ENCODE results near the gene TGFB1. TPM values are rescaled to one million over a fixed set of nuclear protein-coding genes. Genes with fewer than 3 reads are reported as not detected.

Gene TGFB1
- total and polyA plus RNA-seq, 2 of the 13 experiments (the other 11 are each of a cell fraction or from before 2014, with no cell fraction given): 4.1 to 5.4 TPM

- TF ChIP-seq ARID4A (CRISPR knock-in tag; IDR thresholded peaks at IDR 0.05; ENCODE audit: borderline replicate concordance) (no peak; the same call in none of the 2 replicates), PHF20 (CRISPR knock-in tag; IDR thresholded peaks at IDR 0.05) (no peak), GMEB2 (CRISPR knock-in tag; IDR thresholded peaks at IDR 0.05; ENCODE audit: low read depth) (no peak), NR2F2 (IDR thresholded peaks at IDR 0.05; ENCODE audit: borderline replicate concordance, low read depth) (0 out of 2 replicates have a peak, but pooled peaks have one; percentile 11), SSRP1 (CRISPR knock-in tag; IDR thresholded peaks at IDR 0.05) (no peak), MAX (IDR thresholded peaks at IDR 0.05) (no peak), NR2F6 (IDR thresholded peaks at IDR 0.05) (peak; percentile 31; the same call in 1 of the 2 replicates), NR2F6 (CRISPR knock-in tag; IDR thresholded peaks at IDR 0.05) (peak; percentile 82), ZBTB37 (CRISPR knock-in tag; IDR thresholded peaks at IDR 0.05) (no peak; the same call in 1 of the 2 replicates), NFAT5 (CRISPR knock-in tag; IDR thresholded peaks at IDR 0.05) (no peak), RXRB (CRISPR knock-in tag; IDR thresholded peaks at IDR 0.05; ENCODE audit: borderline replicate concordance) (0 out of 2 replicates have a peak, but pooled peaks have one; percentile 59), CHD2 (IDR thresholded peaks at IDR 0.05; ENCODE audit: low read depth, low read length) (no peak)
Measured at GRCh38 chr19:41323023-41323422, 30.7 kb downstream of the TGFB1 start (continued).

Measured in HepG2 (cell line).